ENCODE measurements around the gene ABHD10.

DNA sequence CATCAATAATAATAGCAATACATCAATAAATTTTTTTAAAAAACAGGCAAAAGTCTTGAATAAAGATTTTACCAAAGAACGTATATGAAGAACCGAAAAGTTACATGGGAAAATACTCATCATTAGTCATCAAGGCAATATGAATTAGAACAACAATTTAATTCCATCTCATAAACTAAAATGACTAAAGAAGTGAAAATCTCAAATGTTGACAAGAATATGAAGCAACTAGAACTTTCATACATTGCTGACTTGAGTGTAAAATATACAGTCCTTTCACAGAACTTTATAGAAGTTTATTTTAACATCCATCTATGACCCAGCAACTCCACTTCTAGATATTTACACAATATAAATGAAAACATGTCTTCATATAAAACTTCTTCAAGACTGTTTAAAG lies 35.3 kb upstream of the ABHD10 start:
- TF ChIP-seq EP300 (IDR thresholded peaks at IDR 0.05) (no peak), POLR2A (IDR thresholded peaks at IDR 0.05) (no peak)
- TF ChIP-seq, protein P1, sequence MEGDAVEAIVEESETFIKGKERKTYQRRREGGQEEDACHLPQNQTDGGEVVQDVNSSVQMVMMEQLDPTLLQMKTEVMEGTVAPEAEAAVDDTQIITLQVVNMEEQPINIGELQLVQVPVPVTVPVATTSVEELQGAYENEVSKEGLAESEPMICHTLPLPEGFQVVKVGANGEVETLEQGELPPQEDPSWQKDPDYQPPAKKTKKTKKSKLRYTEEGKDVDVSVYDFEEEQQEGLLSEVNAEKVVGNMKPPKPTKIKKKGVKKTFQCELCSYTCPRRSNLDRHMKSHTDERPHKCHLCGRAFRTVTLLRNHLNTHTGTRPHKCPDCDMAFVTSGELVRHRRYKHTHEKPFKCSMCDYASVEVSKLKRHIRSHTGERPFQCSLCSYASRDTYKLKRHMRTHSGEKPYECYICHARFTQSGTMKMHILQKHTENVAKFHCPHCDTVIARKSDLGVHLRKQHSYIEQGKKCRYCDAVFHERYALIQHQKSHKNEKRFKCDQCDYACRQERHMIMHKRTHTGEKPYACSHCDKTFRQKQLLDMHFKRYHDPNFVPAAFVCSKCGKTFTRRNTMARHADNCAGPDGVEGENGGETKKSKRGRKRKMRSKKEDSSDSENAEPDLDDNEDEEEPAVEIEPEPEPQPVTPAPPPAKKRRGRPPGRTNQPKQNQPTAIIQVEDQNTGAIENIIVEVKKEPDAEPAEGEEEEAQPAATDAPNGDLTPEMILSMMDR (IDR thresholded peaks at IDR 0.05) = no peak
